Body of pancreas (tissue), 4 donors: ENCODE data around the gene MPP4.

Source experiments
- CTCF ChIP-seq, 7 experiments: fragments of 450-650 bp in 4 of 7; fragments of 200-600 bp in 3 of 7; sonication (generic) in 3 of 7; IDR thresholded peaks; one replicate each; pipeline ENCODE4 v1.5.1; 2016 to 2019; ENCODE audit warnings: antibody characterized with exemption in 7 of 7
- POLR2A ChIP-seq, 3 donors: fragments of 450-650 bp; IDR thresholded peaks; one replicate each; pipeline ENCODE4 v1.6.1; 2016; ENCODE audit warnings: antibody characterized with exemption in 3 of 3, mild to moderate bottlenecking in 2 of 3

GRCh38 chr2:201697899-201698298, 545 bp downstream of the MPP4 start:
- TF ChIP-seq POLR2A (IDR thresholded peaks at IDR 0.05) (no peak), CTCF (IDR thresholded peaks at IDR 0.05) (no peak)
